HG03025 (cell line): ENCODE results near the gene VWA3A.
"Not testable (repeated sequence)": the region's sequence is repeated elsewhere in the genome, so short reads cannot be mapped to it uniquely, and the experiment has no call there.

Source experiments
- ATAC-seq: cut with Tn5 transposase; IDR thresholded peaks from one replicate; pipeline ENCODE4 v1.9.1; 2021; ENCODE audit warnings: mild to moderate bottlenecking, moderate library complexity; ENCODE audit not compliant: unreplicated experiment, low FRiP score

Gene VWA3A

GRCh38 chr16:22132801-22133200 is 40.5 kb downstream of the VWA3A start:
- no peak for ATAC-seq

GRCh38 chr16:22138482-22138881 is 46.1 kb downstream of the VWA3A start:
- no peak for ATAC-seq

GRCh38 chr16:22139008-22139407 is 46.7 kb downstream of the VWA3A start:
- no peak for ATAC-seq

- no peak for ATAC-seq
Measured at GRCh38 chr16:22139732-22140131, 47.4 kb downstream of the VWA3A start.

GRCh38 chr16:22141767-22142166 is 49.4 kb downstream of the VWA3A start:
- no peak for ATAC-seq

- no peak for ATAC-seq
Measured at GRCh38 chr16:22144520-22144919, 52.2 kb downstream of the VWA3A start.

- no peak for ATAC-seq
Measured at GRCh38 chr16:22147853-22148252, 55.5 kb downstream of the VWA3A start.

- ATAC-seq, result no peak
Measured at GRCh38 chr16:22151246-22151998, 59.1 kb downstream of the VWA3A start.

GRCh38 chr16:22152316-22152715 is 60.0 kb downstream of the VWA3A start:
- no peak for ATAC-seq

- ATAC-seq, result not testable (repeated sequence)
Measured at GRCh38 chr16:22153078-22153477, 60.7 kb downstream of the VWA3A start.

- no peak for ATAC-seq
Measured at GRCh38 chr16:22161401-22161800, 69.1 kb downstream of the VWA3A start.

- ATAC-seq, result no peak
Measured at GRCh38 chr16:22161999-22162655, 69.8 kb downstream of the VWA3A start, which contains the start of gene SDR42E2. SDR42E2 (plus strand) TSS chr16:22162506; CDS start chr16:22165583, 3,077 bp downstream.

- no peak for ATAC-seq
Measured at GRCh38 chr16:22162656-22163009, 70.3 kb downstream of the VWA3A start.

- no peak for ATAC-seq
Measured at GRCh38 chr16:22163806-22164205, 71.5 kb downstream of the VWA3A start.

- ATAC-seq, result no peak
Measured at GRCh38 chr16:22164482-22164881, 72.1 kb downstream of the VWA3A start.

- no peak for ATAC-seq
Measured at GRCh38 chr16:22165508-22166285, 73.4 kb downstream of the VWA3A start.

- no peak for ATAC-seq
Measured at GRCh38 chr16:22171953-22172352, 79.6 kb downstream of the VWA3A start.

GRCh38 chr16:22172642-22173041 is 80.3 kb downstream of the VWA3A start:
- ATAC-seq, result not testable (repeated sequence)

- no peak for ATAC-seq
Measured at GRCh38 chr16:22174642-22175041, 82.3 kb downstream of the VWA3A start.

- no peak for ATAC-seq
Measured at GRCh38 chr16:22177968-22178930, 85.9 kb downstream of the VWA3A start.
